ENCODE measurements around the gene RCOR1.

Gene RCOR1

GRCh38 chr14:102777711-102778337 lies 185.4 kb downstream of the RCOR1 start:
- peak overlapping the region; percentile 98 for H3K4me2 ChIP-seq (ENCODE audit: low read length)
- H3K4me3 ChIP-seq (ENCODE audit: low read length): peak overlapping the region; percentile 81
- H3K36me3 ChIP-seq (replicated peaks; ENCODE audit: low read depth, low read length): peaks cover 37% of the 10 kb centered on the region
- no peak overlapping the region for H2AFZ ChIP-seq (ENCODE audit: low read depth, low read length)
- H4K20me1 ChIP-seq (ENCODE audit: insufficient read depth, low read length): peaks cover 36% of the 10 kb centered on the region
- H3K27ac ChIP-seq (ENCODE audit: low read length): peak overlapping the region; percentile 82
- H3K9me3 ChIP-seq (ENCODE audit: insufficient read depth, low read length): no peaks in the 10 kb centered on the region
- TF ChIP-seq CTCF (IDR thresholded peaks at IDR 0.05; ENCODE audit: low read depth, low read length) (no peak), EZH2phosphoT487 (IDR thresholded peaks at IDR 0.05; ENCODE audit: low read depth) (no peak)
- peaks cover 69% of the 10 kb centered on the region for H3K79me2 ChIP-seq (ENCODE audit: low read length)
- H3K27me3 ChIP-seq (ENCODE audit: low read depth, low read length): no peaks in the 10 kb centered on the region
- H3K9ac ChIP-seq (ENCODE audit: low read length): peak overlapping the region; percentile 95
- peaks cover 65% of the 10 kb centered on the region for H3K4me1 ChIP-seq (ENCODE audit: low read length)

GRCh38 chr14:102778338-102779083 lies 186.1 kb downstream of the RCOR1 start:
- Histone ChIP-seq H3K4me1 (ENCODE audit: low read length) (peaks cover 65% of the 10 kb centered on the region), H3K27me3 (ENCODE audit: low read depth, low read length) (no peaks in the 10 kb centered on the region), H3K4me2 (ENCODE audit: low read length) (peak overlapping the region; percentile 98), H3K36me3 (replicated peaks; ENCODE audit: low read depth, low read length) (peaks cover 37% of the 10 kb centered on the region), H3K9ac (ENCODE audit: low read length) (peak overlapping the region; percentile 95), H3K9me3 (ENCODE audit: insufficient read depth, low read length) (no peaks in the 10 kb centered on the region), H2AFZ (ENCODE audit: low read depth, low read length) (no peak overlapping the region), H3K4me3 (ENCODE audit: low read length) (peak overlapping the region; percentile 81), H3K27ac (ENCODE audit: low read length) (peak overlapping the region; percentile 82), H3K79me2 (ENCODE audit: low read length) (peaks cover 75% of the 10 kb centered on the region), H4K20me1 (ENCODE audit: insufficient read depth, low read length) (peaks cover 43% of the 10 kb centered on the region)
- no peak for TF ChIP-seq EZH2phosphoT487 (IDR thresholded peaks at IDR 0.05; ENCODE audit: low read depth)
- TF ChIP-seq CTCF (IDR thresholded peaks at IDR 0.05; ENCODE audit: low read depth, low read length): no peak

GRCh38 chr14:102779084-102779462 lies 186.6 kb downstream of the RCOR1 start:
- H3K9ac ChIP-seq (ENCODE audit: low read length): peak overlapping the region; percentile 95
- no peak overlapping the region for H2AFZ ChIP-seq (ENCODE audit: low read depth, low read length)
- H3K36me3 ChIP-seq (replicated peaks; ENCODE audit: low read depth, low read length): peaks cover 37% of the 10 kb centered on the region
- H4K20me1 ChIP-seq (ENCODE audit: insufficient read depth, low read length): peaks cover 49% of the 10 kb centered on the region
- no peak for TF ChIP-seq EZH2phosphoT487 (IDR thresholded peaks at IDR 0.05; ENCODE audit: low read depth)
- peak overlapping the region; percentile 82 for H3K27ac ChIP-seq (ENCODE audit: low read length)
- peak overlapping the region; percentile 98 for H3K4me2 ChIP-seq (ENCODE audit: low read length)
- no peaks in the 10 kb centered on the region for H3K27me3 ChIP-seq (ENCODE audit: low read depth, low read length)
- peaks cover 65% of the 10 kb centered on the region for H3K4me1 ChIP-seq (ENCODE audit: low read length)
- H3K4me3 ChIP-seq (ENCODE audit: low read length): peak overlapping the region; percentile 81
- H3K9me3 ChIP-seq (ENCODE audit: insufficient read depth, low read length): no peaks in the 10 kb centered on the region
- H3K79me2 ChIP-seq (ENCODE audit: low read length): peaks cover 81% of the 10 kb centered on the region

GRCh38 chr14:102779574-102780315 lies 187.3 kb downstream of the RCOR1 start:
- Histone ChIP-seq H3K9me3 (ENCODE audit: insufficient read depth, low read length) (no peaks in the 10 kb centered on the region), H3K79me2 (ENCODE audit: low read length) (peaks cover 88% of the 10 kb centered on the region), H3K9ac (ENCODE audit: low read length) (peak overlapping the region; percentile 95), H3K36me3 (replicated peaks; ENCODE audit: low read depth, low read length) (peaks cover 37% of the 10 kb centered on the region), H3K4me1 (ENCODE audit: low read length) (peaks cover 65% of the 10 kb centered on the region), H3K27me3 (ENCODE audit: low read depth, low read length) (no peaks in the 10 kb centered on the region), H2AFZ (ENCODE audit: low read depth, low read length) (no peak overlapping the region), H3K27ac (ENCODE audit: low read length) (peak overlapping the region; percentile 82), H3K4me3 (ENCODE audit: low read length) (peak overlapping the region; percentile 81), H3K4me2 (ENCODE audit: low read length) (peak overlapping the region; percentile 98), H4K20me1 (ENCODE audit: insufficient read depth, low read length) (peaks cover 55% of the 10 kb centered on the region)
- no peak for TF ChIP-seq EZH2phosphoT487 (IDR thresholded peaks at IDR 0.05; ENCODE audit: low read depth)
- TF ChIP-seq CTCF (IDR thresholded peaks at IDR 0.05; ENCODE audit: low read depth, low read length): peak; percentile 43

Measured in OCI-LY3 (cell line).